Measurements from ENCODE around the gene BECN2.

Gene BECN2

DNA sequence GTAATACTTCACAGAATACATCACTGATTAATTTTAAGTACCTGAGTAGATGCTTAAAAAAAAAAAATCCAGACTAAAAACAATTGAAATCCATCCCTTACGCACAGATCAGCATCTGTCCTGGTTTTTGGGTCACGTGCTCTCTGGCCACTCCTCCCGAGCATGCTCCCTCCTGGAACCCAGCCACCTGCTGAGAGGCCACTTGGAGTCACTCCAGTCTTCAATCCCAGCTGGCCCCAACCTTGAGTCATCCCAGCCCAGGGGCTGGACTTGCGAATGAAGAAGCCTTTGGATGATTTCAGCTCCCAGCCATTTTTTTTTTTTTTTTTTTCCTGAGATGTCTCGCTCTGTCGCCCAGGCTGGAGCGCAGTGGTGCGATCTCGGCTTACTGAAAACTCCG lies 32.5 kb downstream of the BECN2 start:
- no peak for TF ChIP-seq CTCF (IDR thresholded peaks at IDR 0.05; ENCODE audit: low read depth, low read length, missing control alignments)
- DNase-seq (ENCODE audit: low read depth) = peak; percentile 73
- in situ Hi-C loops (cut with HindIII; ENCODE audit: low sequenced_read_pairs) = no loop called here

GRCh38 chr1:241992734-241993133 lies 35.2 kb downstream of the BECN2 start:
- no peak overlapping the region for H3K4me3 ChIP-seq (ENCODE audit: low read depth, low read length)
- TF ChIP-seq CTCF (IDR thresholded peaks at IDR 0.05; ENCODE audit: low read depth, low read length, missing control alignments) = no peak
- in situ Hi-C loops (cut with HindIII; ENCODE audit: low sequenced_read_pairs) = no loop called here
- no peak for DNase-seq (ENCODE audit: low read depth)

More for the DNA sequence above, 32.5 kb downstream of the BECN2 start:
- H3K4me3 ChIP-seq (ENCODE audit: low read depth, low read length) = no peak overlapping the region

GRCh38 chr1:241994171-241994570 lies 36.6 kb downstream of the BECN2 start:
- no peak for DNase-seq (ENCODE audit: low read depth)
- no peak for TF ChIP-seq CTCF (IDR thresholded peaks at IDR 0.05; ENCODE audit: low read depth, low read length, missing control alignments)
- no peak overlapping the region for H3K4me3 ChIP-seq (ENCODE audit: low read depth, low read length)
- in situ Hi-C loops (cut with HindIII; ENCODE audit: low sequenced_read_pairs) = no loop called here

DNA sequence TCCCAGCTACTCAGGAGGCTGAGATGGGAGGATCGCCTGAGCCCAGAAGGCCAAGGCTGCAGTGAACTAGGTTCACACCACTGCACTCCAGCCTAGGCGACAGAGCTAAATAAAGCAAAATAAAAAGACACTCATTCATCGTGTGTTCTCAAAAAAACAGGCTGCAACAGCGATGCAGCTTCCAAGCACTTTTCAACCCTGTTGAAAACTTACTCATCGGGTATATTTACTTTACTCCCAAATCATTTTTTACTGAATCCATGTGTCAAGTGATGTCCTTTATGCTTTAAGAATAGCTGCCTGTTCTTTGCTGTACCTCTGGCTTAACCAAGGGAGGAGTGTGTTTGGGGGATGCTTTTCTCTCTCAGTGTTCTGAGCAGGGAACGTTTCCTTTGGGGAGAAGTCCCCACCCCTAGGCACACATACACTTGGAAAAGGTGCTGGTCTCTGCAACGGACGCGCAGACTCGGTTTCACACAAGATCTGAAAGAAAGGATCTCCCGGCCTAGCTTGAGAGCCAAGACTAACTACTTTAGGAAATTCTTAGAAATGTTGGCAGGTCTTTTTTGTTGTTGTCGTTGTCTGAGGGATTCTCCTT lies 39.9 kb downstream of the BECN2 start:
- H3K4me3 ChIP-seq (ENCODE audit: low read depth, low read length) = no peak overlapping the region
- in situ Hi-C loops (cut with HindIII; ENCODE audit: low sequenced_read_pairs) = no loop called here
- no peak for TF ChIP-seq CTCF (IDR thresholded peaks at IDR 0.05; ENCODE audit: low read depth, low read length, missing control alignments)
- DNase-seq (ENCODE audit: low read depth) = no peak

DNA sequence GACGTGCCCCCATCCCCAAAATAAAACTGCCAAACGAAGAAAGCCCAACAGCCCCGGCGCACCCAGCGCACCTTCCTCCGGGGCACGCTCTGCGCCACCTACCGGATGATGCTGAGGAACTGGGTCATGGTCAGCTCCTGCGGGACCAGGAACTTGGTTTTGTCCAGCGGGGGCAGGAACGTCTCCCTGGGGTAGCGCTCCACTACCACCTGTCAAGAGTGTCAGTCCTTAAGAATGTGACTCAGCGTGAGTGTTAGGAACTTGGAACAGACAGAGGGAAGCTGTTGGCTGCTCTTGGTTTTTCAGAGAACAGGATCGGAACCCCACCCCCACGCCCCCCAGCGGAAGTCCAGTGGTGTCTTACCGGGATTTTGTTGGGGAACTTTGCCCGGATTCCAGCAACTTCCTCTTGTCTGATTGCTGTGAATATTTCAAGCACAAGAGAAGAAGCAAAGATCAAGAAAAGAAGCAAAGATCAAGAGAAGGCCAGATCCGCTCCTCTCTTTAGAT lies 40.9 kb downstream of the BECN2 start:
- in situ Hi-C loops (cut with HindIII; ENCODE audit: low sequenced_read_pairs) = no loop called here
- peak overlapping the region; percentile 31 for H3K4me3 ChIP-seq (ENCODE audit: low read depth, low read length)
- peak; percentile 57 for DNase-seq (ENCODE audit: low read depth)
- TF ChIP-seq CTCF (IDR thresholded peaks at IDR 0.05; ENCODE audit: low read depth, low read length, missing control alignments) = peak; percentile 87

DNA sequence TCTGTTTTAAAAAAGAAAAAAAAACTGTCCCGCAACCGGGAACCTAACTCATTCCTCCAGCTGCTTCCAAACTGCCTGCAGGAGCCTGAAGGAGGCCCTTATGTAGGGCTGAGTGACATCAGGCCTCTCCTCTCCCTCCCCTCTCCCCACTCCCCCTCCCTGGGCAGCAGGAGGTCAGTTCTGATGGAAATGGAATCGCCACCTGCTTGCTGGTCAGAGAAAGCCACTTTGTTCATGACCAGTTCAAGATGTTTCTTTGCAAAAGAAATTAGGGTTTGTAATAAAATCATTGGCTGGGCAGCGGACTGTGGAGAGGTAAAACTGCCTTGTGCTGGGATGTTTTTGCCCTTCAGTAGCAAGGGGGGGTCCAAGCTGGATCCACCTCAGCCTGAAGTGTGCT lies 41.5 kb downstream of the BECN2 start, which contains the start of gene MAP1LC3C:
Gene MAP1LC3C (minus strand): TSS at position 73 of the 400 bp plus-strand sequence. CDS start 90 bp downstream, outside the sequence.
- in situ Hi-C loops (cut with HindIII; ENCODE audit: low sequenced_read_pairs) = no loop called here
- no peak for DNase-seq (ENCODE audit: low read depth)
- H3K4me3 ChIP-seq (ENCODE audit: low read depth, low read length) = peak within 1 kb of the TSS; percentile 31
- no peak for TF ChIP-seq CTCF (IDR thresholded peaks at IDR 0.05; ENCODE audit: low read depth, low read length, missing control alignments)

All from astrocyte of the cerebellum (primary cell).